Ishikawa (cell line): ENCODE results near the gene DAG1.

Source experiments
- CEBPB ChIP-seq: IDR thresholded peaks from 2 replicates; pipeline ENCODE4 v1.6.1; 2012
- CREB1 ChIP-seq: IDR thresholded peaks from 2 replicates; pipeline ENCODE4 v1.6.1; 2012; ENCODE audit warnings: low read depth
- EGR1 ChIP-seq: IDR thresholded peaks from 2 replicates; pipeline ENCODE4 v1.6.1; 2012
- EP300 ChIP-seq: IDR thresholded peaks from 2 replicates; pipeline ENCODE4 v1.6.1; 2012; ENCODE audit warnings: borderline replicate concordance
- FOXM1 ChIP-seq: IDR thresholded peaks from 2 replicates; pipeline ENCODE4 v1.6.1; 2012; ENCODE audit warnings: low read depth, borderline replicate concordance
- MAX ChIP-seq: IDR thresholded peaks from 2 replicates; pipeline ENCODE4 v1.6.1; 2012
- NFIC ChIP-seq: IDR thresholded peaks from 2 replicates; pipeline ENCODE4 v1.6.1; 2012
- RAD21 ChIP-seq: IDR thresholded peaks from 2 replicates; pipeline ENCODE4 v1.6.1; 2012; ENCODE audit warnings: low read depth
- REST ChIP-seq: IDR thresholded peaks from 2 replicates; pipeline ENCODE4 v1.6.1; 2012; ENCODE audit warnings: low read depth, mild to moderate bottlenecking
- TAF1 ChIP-seq: IDR thresholded peaks from 2 replicates; pipeline ENCODE4 v1.6.1; 2012; ENCODE audit warnings: low read depth, mild to moderate bottlenecking
- TCF12 ChIP-seq: IDR thresholded peaks from 2 replicates; pipeline ENCODE4 v1.6.1; 2012; ENCODE audit warnings: low read depth
- TEAD4 ChIP-seq: IDR thresholded peaks from 2 replicates; pipeline ENCODE4 v1.6.1; 2012
- USF1 ChIP-seq: IDR thresholded peaks from 2 replicates; pipeline ENCODE4 v1.6.1; 2012
- YY1 ChIP-seq: IDR thresholded peaks from 2 replicates; pipeline ENCODE4 v1.6.1; 2012; ENCODE audit warnings: low read depth
- ZBTB7A ChIP-seq: IDR thresholded peaks from 2 replicates; pipeline ENCODE4 v1.6.1; 2012; ENCODE audit warnings: low read depth

The DAG1 gene

GRCh38 chr3:49460956-49461355, 9.1 kb upstream of the DAG1 start:
- TF ChIP-seq TCF12 (no peak), TAF1 (no peak), CEBPB (no peak), RAD21 (no peak), EP300 (no peak), FOXM1 (no peak), NFIC (no peak), CREB1 (no peak), REST (no peak), ZBTB7A (no peak), USF1 (no peak), YY1 (no peak), MAX (no peak), EGR1 (no peak), TEAD4 (no peak)

GRCh38 chr3:49461443-49462171, 8.5 kb upstream of the DAG1 start:
- TF ChIP-seq CREB1 (no peak), EP300 (0 out of 2 replicates have a peak, but pooled peaks have one; percentile 1), ZBTB7A (no peak), TEAD4 (peak; percentile 51; the same call in 1 of the 2 replicates), USF1 (no peak), TAF1 (no peak), NFIC (no peak), REST (no peak)

GRCh38 chr3:49462222-49462621, 7.8 kb upstream of the DAG1 start:
- TF ChIP-seq YY1 (no peak), TAF1 (no peak), EP300 (no peak), ZBTB7A (no peak), CEBPB (no peak), FOXM1 (no peak), TCF12 (no peak), NFIC (no peak), EGR1 (no peak), USF1 (no peak), RAD21 (no peak), MAX (no peak), CREB1 (no peak), REST (no peak), TEAD4 (no peak)

GRCh38 chr3:49465270-49466034, 4.6 kb upstream of the DAG1 start:
- TF ChIP-seq ZBTB7A (no peak), TEAD4 (no peak), USF1 (no peak), YY1 (no peak), NFIC (no peak), CREB1 (no peak), CEBPB (no peak), MAX (no peak), TAF1 (no peak), EGR1 (no peak), FOXM1 (no peak), REST (no peak), TCF12 (no peak), EP300 (no peak), RAD21 (no peak)
